Small intestine (tissue), 7 donors: ENCODE results near the gene YIF1A. TPM values are rescaled to one million over a fixed set of nuclear protein-coding genes. Genes with fewer than 3 reads are reported as not detected.
A peak's percentile ranks its signal among the peaks of the same experiment; 100 is the strongest.

Experiments
- DNase-seq, 2 donors: peaks; one replicate each; pipeline versions ENCODE4 v3.0.0 to v3.0.0-alpha.2; 2013
- FAIRE-seq: peaks from 2 replicates; lab custom pipeline; 2012; peaks lifted over from hg19 to GRCh38; lab: Jason Lieb, UNC
- H3K27ac ChIP-seq, 3 donors: one replicate each; pipeline ENCODE4 v1.5.1; 2013; ENCODE audit warnings: low read length in 2 of 3, mild to moderate bottlenecking in 2 of 3, control low read depth in 1 of 3, inconsistent platforms in 1 of 3, low read depth in 1 of 3, moderate library complexity in 1 of 3
- H3K27me3 ChIP-seq, 3 donors: one replicate each; pipeline ENCODE4 v1.6.1; 2013; ENCODE audit warnings: low read length in 3 of 3, inconsistent platforms in 1 of 3; ENCODE audit not compliant: control insufficient read depth in 3 of 3, insufficient read depth in 3 of 3
- H3K36me3 ChIP-seq, 3 donors: one replicate each; pipeline ENCODE4 v1.6.1; 2013; ENCODE audit warnings: low read length in 3 of 3, inconsistent platforms in 1 of 3, low read depth in 1 of 3, mild to moderate bottlenecking in 1 of 3, moderate library complexity in 1 of 3; ENCODE audit not compliant: control insufficient read depth in 3 of 3, insufficient read depth in 2 of 3
- H3K4me1 ChIP-seq, 3 donors: one replicate each; pipeline ENCODE4 v1.6.1; 2013; ENCODE audit warnings: low read length in 2 of 3, inconsistent platforms in 1 of 3, low read depth in 1 of 3, mild to moderate bottlenecking in 1 of 3, moderate library complexity in 1 of 3; ENCODE audit not compliant: control insufficient read depth in 3 of 3, insufficient read depth in 2 of 3
- H3K4me3 ChIP-seq, 3 donors: one replicate each; pipeline ENCODE4 v1.5.1; 2013; ENCODE audit warnings: low read length in 3 of 3, control low read depth in 1 of 3, inconsistent platforms in 1 of 3, low read depth in 1 of 3, mild to moderate bottlenecking in 1 of 3, moderate library complexity in 1 of 3
- H3K9me3 ChIP-seq, 2 donors: one replicate each; pipeline ENCODE4 v1.6.1; 2013; ENCODE audit warnings: low read depth in 1 of 2, low read length in 1 of 2; ENCODE audit not compliant: control insufficient read depth in 2 of 2, insufficient read depth in 1 of 2
- WGBS, 3 donors: extraction: QIAGEN DNeasy Blood & Tissue Kit; methylation state at CpG; one replicate each; pipeline ENCODE4 v1.1.7; 2013; 5-methylcytosine and 5-hydroxymethylcytosine counted together
- polyA plus RNA-seq, 4 donors: library from polyadenylated mRNA; stranded (reverse) in 3 of 4; unstranded in 1 of 4; fragments of 200-250 nt in 3 of 4; fragments of 120-200 nt in 1 of 4; gene quantifications; one replicate each; pipeline versions ENCODE4 v1.2.1 to v1.2.3, GENCODE V29; 2013
- donor health status: healthy with polysubstance abuse.
- donor health status: control.
- donor health status: control.
- donor health status: Bipolar disorder and iron deficiency.
- donor health status: healthy.

The YIF1A gene
- polyA plus RNA-seq, 4 donors, result 102 to 144 (median 135) TPM

DNA sequence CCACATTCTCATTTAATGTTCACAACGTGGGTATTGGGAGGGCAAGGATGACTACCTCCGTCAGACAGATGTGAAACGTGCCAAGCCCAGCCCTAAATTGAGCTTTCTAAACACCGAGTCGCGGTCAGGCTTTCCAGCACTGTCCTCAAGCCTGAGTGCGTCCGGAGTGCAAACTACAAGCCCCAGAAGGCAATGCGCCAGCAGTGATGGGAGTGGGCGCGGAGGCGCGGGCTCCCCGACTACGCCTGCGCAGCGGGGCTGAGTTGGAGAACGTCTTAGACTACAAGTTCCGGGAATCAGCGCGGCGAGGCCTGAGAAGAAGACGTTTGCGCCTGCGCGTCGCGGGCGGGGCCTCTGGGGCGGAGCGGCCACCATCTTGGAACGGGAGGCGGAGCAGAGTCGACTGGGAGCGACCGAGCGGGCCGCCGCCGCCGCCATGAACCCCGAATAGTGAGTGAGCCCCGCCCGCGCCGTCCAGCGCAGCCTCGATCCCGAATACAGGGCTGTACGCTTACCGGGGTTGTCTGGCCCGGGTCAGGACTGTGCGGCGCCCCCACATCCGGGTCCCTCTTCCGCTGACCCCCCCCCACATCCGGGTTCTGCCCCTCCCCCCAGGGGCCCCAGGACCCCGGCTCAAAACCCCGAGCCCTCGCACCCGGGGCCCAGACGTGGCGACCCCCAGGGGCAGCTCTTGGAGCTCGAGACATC lies 20.5 kb downstream of the YIF1A start, which contains the start of gene RAB1B:
Gene RAB1B, plus strand, starts transcription at position 396 of the 708 bp plus-strand sequence. Its CDS starts 41 bp downstream, at position 437.
- H3K27ac ChIP-seq, result peak within 1 kb of the TSS; percentile 78 to 95 (median 94)
- FAIRE-seq (no peak), DNase-seq (peak; percentile 100)
- H3K36me3 ChIP-seq, result peaks cover 3 to 67% (median 14%) of the 10 kb centered on the region in 3 donors
- no peaks in the 10 kb centered on the region for H3K27me3 ChIP-seq
- H3K4me3 ChIP-seq, result peak within 1 kb of the TSS; percentile 78 to 99 (median 88)
- 0% methylated on average over 50 to 64 of the region's 64 CpGs for WGBS, 3 donors
- no peaks in the 10 kb centered on the region for H3K9me3 ChIP-seq
- peaks cover 0 to 12% (median 0%) of the 10 kb centered on the region in 3 donors for H3K4me1 ChIP-seq

DNA sequence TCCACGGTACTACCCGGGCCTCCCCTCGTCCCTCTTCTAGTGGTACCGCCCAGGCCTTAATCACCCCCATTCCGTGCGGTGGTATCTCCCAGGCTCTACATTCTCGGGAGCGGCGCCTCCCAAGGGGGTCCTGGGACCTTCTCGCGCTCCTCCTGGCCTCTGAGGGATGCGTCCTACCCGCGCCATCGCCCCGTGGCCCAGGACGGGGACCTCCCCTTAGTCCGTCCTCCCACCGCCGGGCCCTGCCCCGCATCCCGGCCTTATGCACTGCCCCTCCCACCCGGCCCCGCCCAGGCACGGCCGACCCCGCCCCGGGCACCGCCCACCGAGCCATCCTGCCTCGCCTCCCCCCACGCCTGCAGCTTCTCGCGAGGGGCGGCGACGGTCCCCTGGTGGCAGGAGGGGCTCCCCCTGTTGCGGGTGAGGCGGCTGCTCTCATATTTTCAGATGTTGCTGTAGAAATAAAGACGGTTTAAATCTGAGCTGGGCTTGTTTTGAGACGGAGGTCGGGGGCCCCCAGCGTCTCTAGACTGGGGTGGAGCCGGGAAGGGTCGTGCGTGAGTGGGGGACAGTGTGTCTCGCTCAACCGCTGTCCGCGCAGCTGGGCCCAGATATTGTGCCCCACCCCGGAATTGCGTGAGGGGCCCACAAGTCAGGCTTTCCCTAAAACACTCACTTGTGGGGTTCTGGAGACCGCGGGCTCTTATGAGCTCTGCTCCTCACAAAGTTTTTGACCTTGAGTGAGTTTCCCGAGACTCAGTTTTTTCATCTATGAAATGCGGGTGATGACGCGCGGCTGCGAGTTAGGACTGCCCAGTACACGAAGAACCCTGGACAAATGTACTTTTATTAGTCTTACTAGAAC lies 21.3 kb downstream of the YIF1A start:
- Histone ChIP-seq H3K4me3 (peak overlapping the region; percentile 37 to 62 (median 61)), H3K9me3 (no peaks in the 10 kb centered on the region), H3K27me3 (no peaks in the 10 kb centered on the region), H3K27ac (peak overlapping the region; percentile 78 to 95 (median 94)), H3K4me1 (peaks cover 0 to 12% (median 0%) of the 10 kb centered on the region in 3 donors), H3K36me3 (peaks cover 3 to 67% (median 8%) of the 10 kb centered on the region in 3 donors)
- peak; percentile 82 to 93 for DNase-seq
- no peak for FAIRE-seq
- WGBS, 3 donors, result 1 to 2% (median 1%) methylated on average over 51 to 61 of the region's 61 CpGs

DNA sequence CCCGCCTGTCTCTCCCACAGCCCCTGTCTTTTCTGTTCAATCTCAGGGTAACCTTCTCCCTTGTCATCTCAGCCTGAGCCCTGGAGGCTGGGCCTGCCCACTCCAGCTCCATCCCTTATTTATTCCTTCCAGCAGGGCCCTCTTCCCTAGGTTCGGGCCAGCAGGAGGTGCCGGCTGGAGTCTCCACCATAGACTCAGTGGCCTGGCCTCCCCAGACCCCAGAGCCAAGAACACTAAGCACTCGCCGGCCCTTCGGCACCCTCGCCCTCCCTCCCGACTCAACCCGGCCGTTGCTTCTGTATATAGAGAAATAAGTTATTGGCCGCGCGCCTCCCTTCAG lies 21.9 kb downstream of the YIF1A start:
- FAIRE-seq, result no peak

DNA sequence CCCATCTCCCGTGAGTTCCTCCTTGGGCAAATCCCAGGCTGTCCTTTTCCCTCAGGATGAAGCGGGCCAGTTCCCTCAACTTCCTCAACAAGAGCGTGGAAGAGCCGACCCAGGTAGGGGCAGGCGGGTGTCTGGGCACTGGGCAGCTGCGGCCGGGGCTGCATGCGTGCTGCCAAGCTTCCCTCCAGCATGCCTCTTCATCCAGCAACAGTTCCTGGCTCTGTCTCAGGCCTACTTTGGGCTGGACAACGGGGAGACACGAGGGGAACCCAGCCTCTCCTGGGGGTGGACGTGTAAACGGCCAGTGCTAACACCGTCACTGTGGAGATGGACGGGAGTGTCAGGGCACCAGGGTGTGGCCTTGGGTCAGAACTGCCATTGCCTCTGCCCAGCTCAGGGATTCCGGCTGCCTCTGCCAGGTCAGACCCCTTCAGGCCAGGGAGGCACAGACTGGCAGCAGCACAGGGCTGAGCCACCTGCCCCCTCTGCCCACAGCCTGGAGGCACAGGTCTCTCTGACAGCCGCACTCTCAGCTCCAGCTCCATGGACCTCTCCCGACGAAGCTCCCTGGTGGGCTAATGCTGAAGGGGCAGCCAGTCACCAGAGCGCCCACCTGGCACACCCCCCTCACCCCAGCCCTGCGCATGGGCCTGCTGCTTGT lies 22.4 kb downstream of the YIF1A start:
- 84 to 92% (median 90%) methylated on average over 20 of the region's 20 CpGs for WGBS, 3 donors

More for the DNA sequence above, 21.9 kb downstream of the YIF1A start:
- Histone ChIP-seq H3K36me3 (peaks cover 0 to 67% (median 5%) of the 10 kb centered on the region in 3 donors), H3K27me3 (no peaks in the 10 kb centered on the region), H3K4me1 (peaks cover 0 to 12% (median 0%) of the 10 kb centered on the region in 3 donors), H3K27ac (peak overlapping the region in 2 of 3 donors; percentile 34 to 60), H3K4me3 (peak overlapping the region in 2 of 3 donors; percentile 61 to 62), H3K9me3 (no peaks in the 10 kb centered on the region)
- WGBS, 3 donors, result 23 to 41% (median 40%) methylated on average over 13 of the region's 13 CpGs
- no peak for DNase-seq

DNA sequence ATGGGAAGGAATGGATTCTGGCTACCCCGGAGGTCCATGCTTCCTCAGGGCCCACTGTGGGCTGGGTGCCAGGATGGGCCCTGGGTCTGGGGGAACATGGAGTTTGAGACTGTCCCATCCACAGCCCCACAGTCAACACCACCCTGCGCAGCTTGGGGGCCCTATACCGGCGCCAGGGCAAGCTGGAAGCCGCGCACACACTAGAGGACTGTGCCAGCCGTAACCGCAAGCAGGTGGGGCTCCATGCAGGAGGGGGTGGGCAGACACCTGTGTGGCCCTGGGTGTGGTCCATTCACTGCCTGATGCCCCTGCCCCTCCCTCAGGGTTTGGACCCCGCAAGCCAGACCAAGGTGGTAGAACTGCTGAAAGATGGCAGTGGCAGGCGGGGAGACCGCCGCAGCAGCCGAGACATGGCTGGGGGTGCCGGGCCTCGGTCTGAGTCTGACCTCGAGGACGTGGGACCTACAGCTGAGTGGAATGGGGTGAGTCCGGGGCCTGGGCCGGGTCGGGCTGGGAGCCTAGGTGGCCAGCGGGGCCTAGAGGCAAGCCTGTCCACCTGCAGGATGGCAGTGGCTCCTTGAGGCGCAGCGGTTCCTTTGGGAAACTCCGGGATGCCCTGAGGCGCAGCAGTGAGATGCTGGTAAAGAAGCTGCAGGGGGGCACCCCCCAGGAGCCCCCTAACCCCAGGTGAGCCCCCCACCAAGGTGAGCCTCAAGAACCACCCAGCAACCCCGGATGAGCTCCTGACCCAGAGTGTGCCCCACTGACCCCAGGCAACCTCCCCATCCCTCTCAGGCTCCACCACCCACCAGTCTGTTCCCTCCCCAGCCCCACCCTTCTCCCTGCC lies 23.2 kb downstream of the YIF1A start:
- Histone ChIP-seq H3K4me1 (peaks cover 0 to 12% (median 0%) of the 10 kb centered on the region in 3 donors), H3K4me3 (no peak overlapping the region), H3K9me3 (no peaks in the 10 kb centered on the region), H3K27ac (no peak overlapping the region), H3K36me3 (peaks cover 0 to 70% (median 2%) of the 10 kb centered on the region in 3 donors), H3K27me3 (no peaks in the 10 kb centered on the region)
- DNase-seq (no peak), FAIRE-seq (no peak)
- WGBS, 3 donors, result 93 to 94% (median 94%) methylated on average over 25 to 26 of the region's 26 CpGs

More for the DNA sequence above, 22.4 kb downstream of the YIF1A start:
- H3K4me3 ChIP-seq, result no peak overlapping the region
- peaks cover 0 to 12% (median 0%) of the 10 kb centered on the region in 3 donors for H3K4me1 ChIP-seq
- H3K9me3 ChIP-seq, result no peaks in the 10 kb centered on the region
- peak overlapping the region in 2 of 3 donors; percentile 34 to 60 for H3K27ac ChIP-seq
- H3K27me3 ChIP-seq, result no peaks in the 10 kb centered on the region
- H3K36me3 ChIP-seq, result peaks cover 0 to 67% (median 2%) of the 10 kb centered on the region in 3 donors
- FAIRE-seq (no peak), DNase-seq (no peak)

DNA sequence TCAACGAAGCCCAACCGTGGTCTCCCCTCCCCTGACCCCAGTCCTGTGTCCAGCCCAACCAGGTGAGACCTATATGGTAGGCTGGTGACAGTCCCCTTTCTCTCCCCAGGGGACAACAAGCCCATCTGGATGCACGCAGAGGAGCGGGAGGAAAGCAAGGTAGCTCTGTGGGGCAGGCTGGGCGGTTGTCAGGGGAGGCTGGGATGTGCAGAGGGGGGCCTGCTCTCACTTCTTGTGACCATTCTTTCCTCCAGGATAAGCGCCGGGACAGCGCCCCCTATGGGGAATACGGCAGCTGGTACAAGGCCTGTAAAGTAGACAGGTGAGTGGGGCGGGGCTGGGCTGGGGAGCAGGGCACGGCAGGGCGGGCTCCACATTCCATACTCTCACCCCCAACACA lies 24.0 kb downstream of the YIF1A start:
- WGBS, 3 donors, result 57 to 75% (median 67%) methylated on average over 12 of the region's 12 CpGs
- Histone ChIP-seq H3K27me3 (no peaks in the 10 kb centered on the region), H3K27ac (no peak overlapping the region), H3K4me3 (no peak overlapping the region), H3K36me3 (peaks cover 0 to 68% (median 2%) of the 10 kb centered on the region in 3 donors), H3K9me3 (no peaks in the 10 kb centered on the region), H3K4me1 (peaks cover 0 to 9% (median 0%) of the 10 kb centered on the region in 3 donors)
- FAIRE-seq (no peak), DNase-seq (peak; percentile 22 to 27)

DNA sequence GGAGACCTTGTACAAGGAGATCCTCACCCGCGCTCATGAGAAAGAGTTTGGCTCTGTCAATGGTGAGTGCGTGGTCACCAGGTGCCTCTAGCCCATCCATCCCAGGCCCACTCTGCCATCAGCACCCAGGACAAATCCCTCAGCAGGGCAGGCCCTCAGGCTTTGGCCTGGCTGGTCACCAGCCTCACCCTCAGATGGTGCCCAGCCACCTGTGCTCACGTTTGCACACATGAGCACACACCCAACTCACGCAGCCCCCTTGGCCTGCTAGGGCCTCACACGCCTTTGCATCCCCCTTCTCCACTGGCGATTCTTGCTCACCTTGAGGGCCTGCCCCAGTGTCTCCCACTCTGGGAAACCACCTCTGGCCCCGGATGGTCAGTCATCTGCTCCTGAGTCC lies 24.6 kb downstream of the YIF1A start:
- H3K4me1 ChIP-seq, result peaks cover 0 to 6% (median 0%) of the 10 kb centered on the region in 3 donors
- no peak overlapping the region for H3K27ac ChIP-seq
- H3K4me3 ChIP-seq, result no peak overlapping the region
- H3K27me3 ChIP-seq, result no peaks in the 10 kb centered on the region
- H3K9me3 ChIP-seq, result no peaks in the 10 kb centered on the region
- WGBS, 3 donors, result 86 to 95% (median 91%) methylated on average over 8 of the region's 8 CpGs
- H3K36me3 ChIP-seq, result peaks cover 0 to 69% (median 2%) of the 10 kb centered on the region in 3 donors
- DNase-seq (no peak), FAIRE-seq (no peak)
